GM21717 (cell line): ENCODE measurements around the gene NIF3L1.

ENCODE experiments used
- ATAC-seq: cut with Tn5 transposase; IDR thresholded peaks from one replicate; pipeline ENCODE4 v1.9.1; 2021; ENCODE audit warnings: mild to moderate bottlenecking, moderate library complexity; ENCODE audit not compliant: unreplicated experiment

The NIF3L1 gene, protein sequence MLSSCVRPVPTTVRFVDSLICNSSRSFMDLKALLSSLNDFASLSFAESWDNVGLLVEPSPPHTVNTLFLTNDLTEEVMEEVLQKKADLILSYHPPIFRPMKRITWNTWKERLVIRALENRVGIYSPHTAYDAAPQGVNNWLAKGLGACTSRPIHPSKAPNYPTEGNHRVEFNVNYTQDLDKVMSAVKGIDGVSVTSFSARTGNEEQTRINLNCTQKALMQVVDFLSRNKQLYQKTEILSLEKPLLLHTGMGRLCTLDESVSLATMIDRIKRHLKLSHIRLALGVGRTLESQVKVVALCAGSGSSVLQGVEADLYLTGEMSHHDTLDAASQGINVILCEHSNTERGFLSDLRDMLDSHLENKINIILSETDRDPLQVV

DNA sequence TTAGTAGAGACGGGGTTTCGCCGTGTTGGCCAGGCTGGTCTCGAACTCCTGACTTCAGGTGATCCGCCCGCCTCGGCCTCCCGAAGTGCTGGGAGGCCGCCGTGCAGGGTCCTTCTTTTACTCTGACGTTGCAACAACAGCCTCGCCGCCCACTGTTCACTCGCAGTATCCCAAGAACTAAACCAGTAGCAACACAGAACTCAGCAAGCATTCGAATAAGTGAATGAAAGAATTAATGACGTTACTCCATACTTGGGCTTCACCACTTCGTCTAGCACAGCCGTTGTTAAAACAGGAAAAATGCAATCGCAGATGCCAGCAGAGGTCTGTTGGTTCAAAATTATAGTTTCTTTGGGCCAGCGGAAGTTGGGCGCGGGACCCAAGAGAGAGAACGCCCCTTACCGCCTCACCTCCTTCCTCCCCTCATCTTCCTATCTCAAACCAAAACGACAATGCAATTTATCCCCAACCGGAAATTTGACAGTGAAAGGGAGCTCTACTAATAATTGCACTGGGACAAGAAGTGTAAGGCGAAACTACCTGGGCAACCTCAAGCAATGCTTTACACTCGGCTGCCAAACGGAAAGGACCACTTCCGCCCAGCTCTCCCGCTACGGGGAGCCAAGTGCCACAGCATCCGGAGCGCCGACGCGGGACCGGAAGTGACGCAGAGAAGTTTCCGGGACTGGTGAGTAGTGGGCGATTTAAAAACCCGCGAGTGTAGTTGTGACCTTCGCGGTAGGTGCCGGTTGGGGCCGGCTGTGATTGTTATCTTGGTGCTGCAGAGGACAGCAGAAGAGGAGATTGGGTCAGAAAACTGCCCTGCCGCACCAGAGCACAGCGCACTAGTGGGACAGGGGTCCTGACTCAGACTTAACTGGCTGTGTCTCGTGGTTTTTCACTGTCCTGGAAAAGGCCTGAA is at the start of gene NIF3L1, which contains the start of gene PPIL3:
Gene NIF3L1 (plus strand): TSS at position 668 of the 922 bp plus-strand sequence. CDS start 2,573 bp downstream, outside the sequence.
Gene PPIL3 (minus strand): TSS at position 374 of the 922 bp plus-strand sequence. CDS start 1,462 bp downstream, outside the sequence.
- ATAC-seq: peak; percentile 91

DNA sequence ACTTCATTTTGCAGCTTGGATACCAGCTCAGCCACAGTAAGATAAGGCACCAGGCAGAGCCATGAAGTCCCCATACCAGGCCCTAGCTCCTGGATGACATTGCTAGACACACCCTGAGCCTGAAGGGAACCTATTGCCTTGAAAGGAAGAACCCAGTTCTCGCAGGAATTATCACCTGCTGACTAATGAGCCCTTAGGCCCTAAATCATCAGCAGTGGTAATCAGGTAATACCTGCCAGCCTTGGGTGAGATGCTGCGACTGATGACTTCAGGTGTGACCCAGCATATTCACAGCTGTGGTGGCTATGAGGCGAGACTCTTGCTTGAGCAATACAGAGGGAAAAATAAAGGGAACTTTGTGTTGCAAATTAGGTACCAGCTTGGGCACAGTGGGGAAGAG is 49.7 kb upstream of the NIF3L1 start:
- ATAC-seq: no peak

DNA sequence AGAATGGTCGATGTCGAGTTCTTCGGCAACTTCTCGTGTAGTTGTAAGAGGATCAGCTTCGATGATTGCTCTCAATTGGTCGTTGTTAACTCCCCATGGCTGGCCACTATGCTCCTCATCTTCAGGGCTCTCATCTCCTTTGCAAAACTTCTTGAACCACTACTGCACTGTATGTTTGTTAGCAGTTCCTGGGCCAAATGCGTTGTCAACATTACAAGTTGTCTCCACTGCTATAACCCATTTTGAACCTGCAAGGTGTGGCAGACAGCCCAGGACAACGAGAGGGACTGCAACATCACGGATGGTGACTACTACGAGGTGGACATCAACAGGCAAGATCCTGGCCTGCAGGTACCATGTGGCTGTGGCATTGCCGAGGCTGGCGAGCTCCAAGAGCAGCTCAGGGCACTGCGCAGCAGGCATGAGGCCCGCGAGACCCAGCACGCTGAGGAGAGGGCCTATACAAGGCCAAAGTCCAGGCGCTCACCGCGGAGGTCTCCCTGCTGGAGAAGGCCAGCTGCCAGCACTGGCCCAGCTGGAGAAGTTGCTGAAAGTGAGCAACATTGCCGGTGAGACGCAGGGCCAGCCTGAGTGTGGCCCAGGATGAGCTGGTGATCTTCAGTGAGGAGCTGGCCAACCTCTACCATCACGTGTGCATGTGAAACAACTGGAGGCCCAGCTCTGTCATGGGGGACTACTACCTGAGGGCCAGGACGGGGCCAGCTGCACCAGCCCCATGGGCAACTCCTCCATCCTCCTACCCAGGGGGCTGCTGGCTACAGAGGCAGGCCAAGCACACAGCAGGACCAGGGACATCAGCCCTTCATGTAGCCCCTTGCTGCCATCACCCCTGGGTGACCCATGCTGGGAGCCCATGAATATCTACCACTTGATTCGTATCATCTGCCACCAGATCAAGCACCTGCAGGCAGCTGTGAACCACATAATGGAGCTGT is 44.9 kb upstream of the NIF3L1 start:
- no peak for ATAC-seq

DNA sequence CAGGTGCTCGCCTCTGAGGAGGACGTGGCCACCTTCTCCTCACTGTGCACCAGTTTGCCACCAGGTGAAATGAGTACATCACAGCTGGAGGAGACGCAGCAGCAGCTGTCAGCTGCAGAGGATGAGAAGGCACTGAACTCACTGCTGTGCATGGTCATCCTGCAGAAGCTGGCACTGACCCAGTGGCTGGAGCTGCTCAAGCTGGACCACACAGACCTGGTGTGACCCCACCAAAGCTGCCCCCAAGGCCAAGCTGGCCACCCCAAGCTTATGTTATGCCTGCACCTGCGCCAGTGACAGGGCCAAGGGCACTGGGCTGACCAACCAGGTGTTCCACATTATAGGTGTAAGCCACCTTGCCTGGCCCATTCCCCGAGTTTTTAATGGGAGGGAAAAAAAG is 44.0 kb upstream of the NIF3L1 start:
- no peak for ATAC-seq

DNA sequence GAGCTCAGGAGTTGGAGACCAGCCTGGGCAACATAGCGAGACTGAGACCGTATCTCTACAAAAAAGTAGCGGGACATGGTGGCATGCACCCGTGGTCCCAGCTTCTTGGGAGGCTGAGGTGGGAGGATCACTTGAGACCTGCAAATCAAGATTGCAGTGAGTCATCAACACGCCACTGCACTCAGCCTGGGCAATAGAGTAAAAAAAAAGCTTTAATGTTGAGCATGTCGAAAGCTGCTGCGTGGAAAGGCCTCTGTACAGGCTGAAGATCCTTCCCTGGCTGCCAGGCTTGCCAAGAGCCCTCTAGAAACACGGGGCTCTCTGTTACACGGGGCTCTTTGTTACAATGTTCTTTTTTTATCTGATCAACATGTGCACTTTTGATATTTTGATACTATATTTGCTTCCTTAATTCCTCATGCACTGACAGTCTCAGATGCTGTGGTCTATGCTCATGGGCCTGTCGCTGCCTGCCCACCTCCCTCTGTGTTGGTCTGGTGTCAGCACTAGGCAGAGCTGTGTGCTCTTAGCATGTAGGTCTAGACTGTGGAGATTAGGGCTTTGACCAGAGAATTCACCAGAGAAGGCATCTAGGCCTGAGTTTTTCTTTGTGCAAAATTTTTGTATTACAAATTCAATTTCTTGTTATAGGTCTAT is 43.4 kb upstream of the NIF3L1 start:
- no peak for ATAC-seq

DNA sequence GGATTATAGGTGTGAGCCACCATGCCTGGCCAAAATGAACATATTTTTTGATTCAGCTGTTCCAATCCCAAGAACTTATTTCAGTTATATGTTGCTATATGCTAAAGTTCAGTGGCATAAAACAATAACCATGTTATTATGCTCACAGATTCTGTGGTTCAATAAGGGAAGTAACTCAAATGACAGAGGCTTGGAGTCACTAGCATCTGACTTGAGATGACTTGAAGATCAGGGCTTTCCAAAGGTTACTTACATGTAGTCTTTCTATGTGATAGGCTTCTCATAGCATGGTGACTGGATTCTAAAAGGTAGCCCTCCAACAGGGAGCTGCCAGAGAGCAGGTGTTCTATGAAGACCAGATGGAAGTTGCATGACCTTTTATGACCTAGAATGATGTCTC is 41.9 kb upstream of the NIF3L1 start:
- ATAC-seq: no peak

DNA sequence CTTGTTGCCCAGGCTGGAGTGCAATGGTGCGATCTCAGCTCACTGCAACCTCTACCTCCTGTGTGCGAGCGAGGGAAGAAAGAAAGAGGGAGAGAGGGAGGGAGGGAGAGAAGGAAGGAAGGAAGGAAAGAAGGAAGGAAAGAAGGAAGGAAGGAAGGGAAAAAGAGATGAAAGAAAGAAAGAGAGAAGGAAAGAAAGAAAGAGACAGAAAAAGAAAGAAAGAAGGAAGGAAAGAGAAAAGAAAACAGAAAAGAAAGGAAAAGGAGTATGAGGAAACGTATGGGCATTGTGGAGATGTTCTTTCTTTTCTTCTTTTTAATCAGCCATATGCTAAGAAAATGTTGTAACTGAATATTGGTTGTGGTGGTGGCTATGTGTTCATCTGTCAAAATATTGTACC is 41.2 kb upstream of the NIF3L1 start:
- ATAC-seq: no peak

DNA sequence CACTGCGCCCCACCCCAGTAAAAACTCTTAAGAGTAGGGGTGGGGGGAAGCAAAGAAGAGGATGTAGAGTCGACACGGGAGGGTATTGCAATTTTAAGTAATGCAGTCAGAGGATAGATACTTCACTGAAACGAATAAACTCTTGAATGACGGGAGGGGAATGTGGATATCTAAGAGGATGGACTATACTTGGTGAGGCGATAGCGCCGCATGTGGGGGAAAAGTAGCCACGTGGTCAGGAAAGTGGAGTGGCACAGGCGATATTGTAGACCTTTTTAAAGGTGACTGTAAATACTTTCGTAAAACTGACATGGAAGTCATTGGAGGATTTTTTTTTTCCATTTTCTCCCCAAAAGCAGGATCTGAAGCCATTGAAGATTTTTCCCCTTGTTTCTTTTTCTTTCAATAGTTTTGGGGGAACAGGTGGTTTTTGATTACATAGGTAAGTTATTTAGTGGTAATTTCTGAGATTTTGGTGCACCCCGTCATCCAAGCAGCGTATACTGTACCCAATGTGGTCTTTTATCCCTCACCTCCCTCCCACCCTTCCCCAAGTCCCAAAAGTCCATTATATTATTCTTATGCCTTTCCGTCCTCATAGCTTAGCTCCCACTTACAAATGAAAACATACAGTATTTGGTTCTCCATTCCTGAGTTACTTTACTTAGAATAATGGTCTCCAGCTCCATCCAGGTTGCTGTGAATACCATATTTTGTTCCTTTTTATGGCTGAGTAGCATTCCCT is 38.5 kb upstream of the NIF3L1 start:
- no peak for ATAC-seq

DNA sequence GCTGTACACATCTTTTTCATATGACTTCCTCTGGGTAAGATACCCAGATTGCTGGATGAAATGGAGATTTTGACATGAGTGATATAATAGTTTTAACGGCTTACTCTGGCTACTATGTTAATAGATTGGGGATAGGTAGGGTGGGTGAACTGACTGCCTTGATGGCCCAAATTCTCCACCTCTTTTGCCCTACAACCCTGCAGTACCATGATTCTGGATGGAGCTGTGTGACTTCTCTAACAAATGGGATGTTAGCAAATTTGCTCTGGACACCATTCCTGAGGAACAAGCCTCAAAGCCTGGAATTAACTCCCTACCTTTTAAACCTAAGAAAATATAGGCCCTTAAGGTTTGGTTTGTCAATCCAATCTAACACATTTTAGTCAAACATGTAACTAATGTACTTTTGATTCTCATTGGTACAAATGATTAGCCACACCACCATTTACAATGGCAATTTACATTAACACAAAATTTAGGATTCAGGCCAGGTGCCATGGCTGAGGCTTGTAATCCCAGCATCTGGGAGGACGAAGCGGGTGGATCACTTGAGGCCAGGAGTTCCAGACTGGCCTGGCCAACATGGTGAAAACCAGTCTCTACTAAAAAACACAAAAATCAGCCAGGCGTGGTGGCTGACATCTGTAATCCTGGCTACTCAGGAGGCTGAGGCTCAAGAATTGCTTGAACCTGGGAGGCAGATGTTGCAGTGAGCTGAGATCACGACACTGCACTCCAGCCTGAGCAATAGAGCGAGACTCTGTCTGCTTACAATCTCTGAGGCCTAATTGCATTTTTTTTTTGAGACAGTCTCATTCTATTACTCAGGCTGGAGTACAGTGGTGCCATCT is 37.5 kb upstream of the NIF3L1 start:
- no peak for ATAC-seq

DNA sequence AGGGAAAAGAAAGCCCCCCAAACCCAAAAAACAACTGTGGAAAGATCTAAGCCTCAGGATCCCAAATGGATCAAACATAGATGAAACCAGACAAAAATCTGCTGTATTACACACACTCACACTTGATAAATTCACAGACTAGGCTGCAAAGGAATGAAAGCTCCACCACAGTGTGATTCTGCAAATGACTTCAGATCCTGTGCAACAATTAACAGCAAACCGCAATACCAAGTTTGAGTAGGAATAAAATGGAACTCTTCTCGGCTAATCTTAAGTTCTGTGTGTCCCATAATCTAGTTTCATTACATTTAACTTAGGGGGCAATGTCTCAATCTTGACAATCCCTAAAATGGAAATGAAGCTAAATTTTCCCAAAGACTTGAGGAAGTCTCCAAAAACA is 36.6 kb upstream of the NIF3L1 start:
- no peak for ATAC-seq

DNA sequence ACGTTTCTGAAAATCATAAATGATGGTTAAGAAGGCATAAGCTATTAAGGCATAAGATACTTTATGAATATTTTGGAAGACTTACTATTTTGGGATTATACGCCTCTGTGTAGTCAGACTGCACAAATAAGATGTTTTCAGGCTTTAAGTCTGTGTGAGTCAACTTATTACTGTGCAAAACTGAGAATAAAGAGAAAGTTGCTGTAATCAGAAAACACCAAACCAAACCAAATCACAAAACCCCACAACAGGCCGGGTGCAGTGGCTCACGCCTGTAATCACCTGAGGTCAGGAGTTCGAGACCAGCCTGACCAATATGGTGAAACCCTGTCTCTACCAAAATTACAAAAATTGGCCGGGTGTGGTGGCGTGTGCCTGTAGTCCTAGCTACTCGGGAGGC is 32.4 kb upstream of the NIF3L1 start:
- ATAC-seq: no peak

DNA sequence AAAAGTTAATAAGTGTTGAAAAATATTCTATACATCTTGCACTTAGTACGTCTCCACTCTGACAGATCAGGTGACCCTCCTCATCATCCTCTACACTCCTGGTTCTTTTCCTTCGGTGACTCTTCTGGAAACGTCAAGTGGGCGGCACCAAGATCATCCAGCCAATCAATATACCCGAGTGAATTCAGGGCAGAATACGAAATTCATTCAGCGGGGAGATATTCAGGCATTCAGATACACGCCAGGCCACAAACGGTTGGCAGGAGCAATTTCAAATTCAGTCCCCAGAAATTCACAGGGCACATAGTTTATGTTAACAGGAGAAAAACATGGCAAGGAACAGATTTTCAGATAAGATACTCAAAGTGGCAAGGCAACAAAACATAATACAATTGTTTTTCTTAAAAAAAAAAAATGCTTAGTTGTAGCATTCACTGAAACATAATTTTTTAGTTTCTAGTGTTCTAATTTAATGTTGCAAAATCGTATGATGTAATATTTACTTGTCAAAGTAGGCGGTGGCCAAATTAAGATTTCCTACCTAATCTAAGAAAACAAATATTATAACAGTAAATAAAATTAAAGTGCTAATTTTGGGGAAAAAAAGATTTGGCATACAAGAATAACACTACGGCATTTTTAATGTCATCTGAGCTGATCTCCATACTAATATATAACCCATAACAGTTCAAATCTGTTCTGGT is 28.9 kb upstream of the NIF3L1 start:
- no peak for ATAC-seq

DNA sequence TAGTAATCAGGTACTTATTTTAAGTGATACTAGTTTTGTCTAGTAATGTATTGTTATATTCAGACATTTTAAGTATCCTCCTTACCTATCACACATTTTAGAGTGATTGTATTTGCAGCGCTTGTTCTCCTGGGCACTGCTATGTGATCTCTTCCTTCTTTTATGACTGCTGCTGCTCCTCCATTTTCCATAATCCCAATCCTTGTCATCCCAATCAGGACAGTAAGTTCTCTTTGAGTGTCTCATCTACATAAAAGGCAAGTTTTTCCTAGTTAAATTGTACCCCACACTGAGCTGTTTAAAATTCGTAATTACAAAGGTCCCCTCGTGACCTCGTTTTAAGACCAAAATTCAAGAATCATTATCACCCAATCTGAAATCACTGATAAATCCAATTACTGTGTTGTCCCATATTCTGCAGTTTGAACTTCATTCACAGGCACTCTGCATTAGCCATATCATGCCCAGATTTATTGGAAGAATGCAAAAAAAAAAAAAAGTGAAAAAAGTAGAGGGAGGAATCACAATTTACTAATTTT is 27.5 kb upstream of the NIF3L1 start:
- no peak for ATAC-seq

DNA sequence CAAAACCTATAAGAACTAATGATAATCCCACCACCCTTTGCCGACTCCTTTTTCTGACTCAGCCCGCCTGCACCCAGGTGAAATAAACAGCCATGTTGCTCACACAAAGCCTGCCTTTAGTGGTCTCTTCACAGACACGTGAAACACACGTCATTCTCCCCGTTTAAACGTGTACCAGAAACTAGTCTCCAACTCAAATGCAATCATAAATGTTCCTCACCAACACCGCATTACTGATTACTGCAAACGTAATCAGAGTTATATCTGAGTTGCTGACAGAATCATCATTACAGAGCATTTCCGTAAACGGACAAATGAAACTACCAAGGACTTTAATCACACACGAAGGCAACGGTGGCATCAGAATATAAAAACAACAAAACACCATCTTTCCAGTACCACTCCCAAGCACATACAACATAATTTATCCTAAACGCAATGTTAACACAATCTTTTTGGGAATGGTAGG is 26.6 kb upstream of the NIF3L1 start:
- ATAC-seq: no peak

DNA sequence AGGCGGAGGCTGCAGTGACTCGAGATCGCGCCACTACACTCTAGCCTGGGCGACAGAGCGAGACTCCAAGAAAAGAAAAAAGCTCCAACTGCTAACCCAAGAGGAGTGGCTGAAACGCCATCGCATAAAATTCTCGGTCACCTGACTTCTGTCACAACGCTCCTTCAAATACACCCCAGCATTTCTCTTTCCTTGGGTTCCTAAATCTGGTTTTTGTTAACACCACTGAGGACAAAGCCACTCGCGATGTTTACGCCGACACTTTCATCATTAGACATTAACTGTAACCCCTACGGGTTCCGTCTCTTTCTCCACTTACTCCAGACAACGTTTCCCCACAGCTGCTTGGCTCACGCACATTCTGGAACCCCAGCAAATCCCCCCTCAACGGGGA is 25.4 kb upstream of the NIF3L1 start:
- peak; percentile 7 for ATAC-seq

DNA sequence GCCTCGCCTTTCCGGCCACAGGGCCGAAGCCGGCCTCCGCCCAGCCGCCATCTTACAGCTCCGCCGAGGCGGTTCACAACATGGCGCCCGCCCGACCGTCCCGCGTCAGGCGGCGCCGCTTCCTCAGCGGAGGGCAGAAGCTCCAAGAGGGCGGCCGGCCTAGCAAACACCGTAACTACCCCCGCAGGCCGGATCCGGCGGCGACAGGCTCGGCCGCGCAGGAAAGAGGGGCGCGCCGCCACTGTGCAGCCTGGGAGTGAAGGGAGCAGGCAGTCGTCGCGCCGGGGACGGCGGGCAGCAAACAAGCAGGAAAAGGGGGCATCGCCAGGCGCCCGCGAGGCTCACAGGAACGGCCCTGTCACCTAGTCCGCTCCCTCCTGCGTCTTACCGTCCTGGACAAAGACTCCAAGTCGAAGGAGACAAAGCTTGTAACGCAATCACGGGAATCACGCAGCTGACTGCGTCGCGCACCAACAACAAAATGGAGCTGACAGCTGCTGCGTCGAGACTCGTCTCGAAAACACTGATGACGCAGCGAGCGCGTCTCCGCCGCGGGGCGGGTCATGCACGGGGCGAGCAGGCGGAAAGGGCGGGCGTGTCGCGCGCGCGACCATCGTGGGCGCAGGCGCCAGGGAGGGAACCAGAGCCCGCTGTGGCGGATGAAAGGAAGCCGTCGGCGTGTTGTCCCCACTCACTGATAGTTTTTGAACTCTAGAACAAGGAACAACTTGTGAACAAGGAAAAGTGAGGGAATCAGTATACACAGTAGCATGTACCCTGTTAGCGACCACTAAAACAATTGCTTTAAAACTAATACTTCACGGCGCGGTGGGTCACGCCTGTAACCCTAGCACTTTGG is 24.8 kb upstream of the NIF3L1 start, which contains the start of gene CLK1:
Gene CLK1 (minus strand): TSS at position 483 of the 859 bp plus-strand sequence. CDS start 2,796 bp downstream, outside the sequence.
- peak; percentile 74 for ATAC-seq
